H1 (cell line): ENCODE results near the gene BBC3.

Experiments
- CTCF ChIP-seq, 3 experiments: IDR thresholded peaks; 1 replicate in 2 of 3; 2 replicates in 1 of 3; pipeline versions ENCODE4 v1.5.1 to v1.6.1; 2011; ENCODE audit warnings: low read length in 3 of 3, mild to moderate bottlenecking in 3 of 3, inconsistent platforms in 2 of 3, low read depth in 1 of 3, moderate library complexity in 1 of 3; ENCODE audit not compliant: insufficient read depth in 1 of 3; ENCODE audit errors: control extremely low read depth in 1 of 3
- GABPA ChIP-seq: IDR thresholded peaks from 2 replicates; pipeline ENCODE4 v1.6.1; 2011; ENCODE audit warnings: mild to moderate bottlenecking, low read length, moderate library complexity, borderline replicate concordance; ENCODE audit not compliant: insufficient read depth
- POLR2A ChIP-seq, 2 experiments: IDR thresholded peaks; 1 replicate in 1 of 2; 2 replicates in 1 of 2; pipeline ENCODE4 v1.6.1; 2011; ENCODE audit warnings: low read depth in 2 of 2, low read length in 2 of 2, mild to moderate bottlenecking in 2 of 2; ENCODE audit errors: control extremely low read depth in 1 of 2
- TCF12 ChIP-seq: IDR thresholded peaks from 2 replicates; pipeline ENCODE4 v1.6.1; 2011; ENCODE audit warnings: low read depth, mild to moderate bottlenecking, low read length

GRCh38 chr19:47231215-47232054 lies 436 bp upstream of the BBC3 start:
- TF ChIP-seq CTCF (IDR thresholded peaks at IDR 0.05; ENCODE audit: control extremely low read depth in 1 of 3, insufficient read depth in 1 of 3, low read depth in 1 of 3, low read length in 3 of 3) (no peak), POLR2A (IDR thresholded peaks at IDR 0.05; ENCODE audit: control extremely low read depth in 1 of 2, low read depth in 2 of 2, low read length in 2 of 2) (peak in 1 of 2 experiments; percentile 71; a peak in 2 of 3 replicates), TCF12 (no peak), GABPA (no peak)
